Measurements from ENCODE around the gene SPACA7. TPM values are rescaled to one million over a fixed set of nuclear protein-coding genes. Genes with fewer than 3 reads are reported as not detected.

Gene SPACA7, protein sequence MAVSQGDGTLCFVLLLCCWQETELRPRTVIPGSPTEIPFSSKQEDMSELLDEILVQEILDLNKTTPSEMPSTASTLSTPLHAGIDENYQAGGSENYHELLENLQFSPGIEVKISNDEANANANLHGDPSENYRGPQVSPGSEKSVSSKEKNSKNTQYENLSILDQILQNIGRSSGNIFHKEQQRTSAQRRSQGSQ
- not detected in 2 replicates for total RNA-seq (2016; rRNA removed; fragmentation: Illumina TruSeq; extraction: Trizol)
- total RNA-seq (2016; cell fraction: cytosol; rRNA removed; fragmentation: Illumina TruSeq; extraction: Trizol; ENCODE audit: low read depth): not detected in 2 replicates
- not detected in 2 replicates for total RNA-seq (2016; cell fraction: insoluble cytoplasmic fraction; rRNA removed; fragmentation: Illumina TruSeq; extraction: Trizol)
- total RNA-seq (2016; cell fraction: membrane; rRNA removed; fragmentation: Illumina TruSeq; extraction: Trizol): not detected in 2 replicates
- not detected in 2 replicates for total RNA-seq (2016; cell fraction: nucleus; rRNA removed; fragmentation: Illumina TruSeq; extraction: Trizol)
- not detected in 2 replicates for polyA plus RNA-seq (2011; rRNA removed)
- polyA plus RNA-seq (2011; cell fraction: cytosol; rRNA removed): not detected in 2 replicates
- not detected in 2 replicates for polyA plus RNA-seq (2011; cell fraction: nucleus; rRNA removed)
- polyA plus RNA-seq (2012): not detected in 2 replicates
- polyA plus RNA-seq (2016; cell fraction: cytosol; fragmentation: Illumina TruSeq; extraction: Trizol; ENCODE audit: low read depth): not detected in 2 replicates
- polyA plus RNA-seq (2016; cell fraction: insoluble cytoplasmic fraction; fragmentation: Illumina TruSeq; extraction: Trizol; ENCODE audit: low read depth): not detected in 2 replicates
- polyA plus RNA-seq (2016; cell fraction: membrane; fragmentation: Illumina TruSeq; extraction: Trizol; ENCODE audit: low read depth): not detected in 2 replicates
- polyA plus RNA-seq (2016; cell fraction: nucleus; fragmentation: Illumina TruSeq; extraction: Trizol; ENCODE audit: insufficient read depth, low read depth): not detected in 2 replicates
- polyA minus RNA-seq (2011; rRNA and poly(A)+ RNA removed; ENCODE audit: low replicate concordance): not detected in 2 replicates
- polyA minus RNA-seq (2011; cell fraction: cytosol; rRNA and poly(A)+ RNA removed): not detected in 2 replicates
- not detected in 2 replicates for polyA minus RNA-seq (2011; cell fraction: nucleus; rRNA and poly(A)+ RNA removed)
- Bru-seq, nascent RNA: percentile 2 among the genes with signal in this experiment
- percentile 1 among the genes with signal in this experiment for BruChase-seq, experiment 1, labeled RNA remaining after a 6-hour chase
- BruChase-seq, experiment 2, labeled RNA remaining after a 2-hour chase: not detected
- long read RNA-seq, experiment 1: 0 reads
- long read RNA-seq, experiment 2: 0 reads

DNA sequence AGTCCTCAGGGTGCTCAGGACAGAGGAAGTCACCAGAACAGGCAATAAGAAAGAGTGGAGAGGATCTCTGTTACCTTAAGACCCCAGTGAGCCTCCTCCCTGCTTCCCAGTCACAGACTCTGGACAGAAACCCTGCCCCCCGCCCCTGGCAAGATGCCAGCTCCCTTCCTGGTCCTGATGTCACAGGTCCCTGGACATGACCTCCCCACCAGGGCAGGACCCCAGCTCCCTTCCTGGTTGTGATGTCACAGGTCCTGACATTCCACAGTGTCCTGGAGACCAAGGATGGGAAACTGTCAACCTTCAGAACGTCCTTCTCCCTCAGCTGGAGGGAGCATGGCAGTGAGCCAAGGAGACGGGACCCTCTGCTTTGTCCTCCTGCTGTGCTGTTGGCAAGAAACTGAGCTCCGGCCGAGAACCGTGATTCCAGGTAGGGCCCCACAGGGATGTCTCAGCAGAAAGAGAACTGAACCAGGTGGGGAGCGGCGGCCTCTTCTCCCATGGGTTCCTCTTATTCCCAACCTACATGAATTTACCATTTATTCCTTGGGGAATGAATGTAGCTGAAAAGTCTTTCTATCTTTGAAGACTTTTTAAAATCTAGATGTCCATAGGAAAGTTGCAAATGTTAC lies at the start of gene SPACA7:
Gene SPACA7 (plus strand): TSS at position 306 of the 632 bp plus-strand sequence. CDS start 31 bp downstream, at position 337.
- ChIA-PET POLR2A (no interaction called here), CTCF (ENCODE audit: low intra/inter-chr PET ratio, low total read pairs) (no interaction called here)
- Histone ChIP-seq H3K4me3 (replicated peaks in 1 of 3; ENCODE audit: insufficient read depth in 1 of 3, low read depth in 2 of 3, low read length in 3 of 3) (no peak within 1 kb of the TSS), H3K4me1 (ENCODE audit: insufficient read depth, low read length) (no peaks in the 10 kb centered on the region), H3K36me3 (replicated peaks in 1 of 2; ENCODE audit: control insufficient read depth in 1 of 2, insufficient read depth in 2 of 2, low read length in 2 of 2) (no peaks in the 10 kb centered on the region), H3K4me2 (ENCODE audit: low read depth, low read length) (no peak within 1 kb of the TSS), H2AFZ (ENCODE audit: low read length) (no peak within 1 kb of the TSS), H3K79me2 (ENCODE audit: insufficient read depth, low read length) (no peaks in the 10 kb centered on the region), H3K9me3 (ENCODE audit: low read length) (no peaks in the 10 kb centered on the region), H4K20me1 (ENCODE audit: insufficient read depth, low read length) (no peaks in the 10 kb centered on the region), H3K27me3 (ENCODE audit: control insufficient read depth in 1 of 2, insufficient read depth in 2 of 2, low read length in 2 of 2) (peaks cover 0 to 13% of the 10 kb centered on the region in 2 experiments; a peak in 3 of 5 replicates), H3K27ac (ENCODE audit: extremely low read length, insufficient read depth, low read length) (no peak within 1 kb of the TSS), H3K9ac (ENCODE audit: insufficient read depth, low read depth, low read length) (no peak within 1 kb of the TSS)
- ATAC-seq: no peak
- no peak for FAIRE-seq
- TF ChIP-seq DPF2 (CRISPR knock-in tag; IDR thresholded peaks at IDR 0.05; ENCODE audit: borderline replicate concordance, low read depth) (no peak), CREB1 (IDR thresholded peaks at IDR 0.05) (0 out of 2 replicates have a peak, but pooled peaks have one; percentile 6), CREB1 (CRISPR knock-in tag; IDR thresholded peaks at IDR 0.05) (no peak), LCORL (IDR thresholded peaks at IDR 0.05) (peak; percentile 46; the same call in 1 of the 2 replicates), LCORL (CRISPR knock-in tag; IDR thresholded peaks at IDR 0.05) (no peak)
- intact Hi-C loops (cut with micrococcal nuclease; ENCODE audit: unreplicated experiment) (no loop called here), in situ Hi-C loops (cut with HindIII; ENCODE audit: extremely low pct_ligation_motif_present, low pct_unique_long_range_greater_than_20kb) (no loop called here)
- no TSS peak for BruUV-seq (replicated peaks)
- no peak for DNase-seq (ENCODE audit: low spot score)
- 29% methylated on average over 7 of the region's 8 CpGs for WGBS (ENCODE audit: low lambda C conversion rate)

Measured in HepG2 (cell line).